ENCODE measurements around the gene NFIC. TPM values are rescaled to one million over a fixed set of nuclear protein-coding genes. Genes with fewer than 3 reads are reported as not detected.

The NFIC gene
- total and polyA plus RNA-seq, 4 donors = 17.2 to 56.2 (median 40.4) TPM

- Histone ChIP-seq H3K4me3 (ENCODE audit: low read depth, low read length) (no peak overlapping the region), H3K36me3 (ENCODE audit: control insufficient read depth, insufficient read depth, low read length) (peaks cover 93% of the 10 kb centered on the region), H3K27me3 (ENCODE audit: control insufficient read depth, insufficient read depth, low read length) (no peaks in the 10 kb centered on the region), H3K4me1 (ENCODE audit: control insufficient read depth, insufficient read depth, low read length) (peaks cover 33% of the 10 kb centered on the region), H3K9me3 (ENCODE audit: control insufficient read depth, insufficient read depth, low read length) (no peaks in the 10 kb centered on the region), H3K27ac (ENCODE audit: low read depth, low read length) (no peak overlapping the region)
- WGBS (ENCODE audit: insufficient coverage) = 96% methylated on average over 13 of the region's 15 CpGs
- no peak for DNase-seq (ENCODE audit: low read depth in 4 of 6, low spot score in 6 of 6)
These were observed 88.4 kb downstream of the NFIC start for GRCh38 chr19:3454656-3455392.

- 86% methylated on average over 7 of the region's 7 CpGs for WGBS (ENCODE audit: insufficient coverage)
- Histone ChIP-seq H3K36me3 (ENCODE audit: control insufficient read depth, insufficient read depth, low read length) (peaks cover 93% of the 10 kb centered on the region), H3K27ac (ENCODE audit: low read depth, low read length) (peak overlapping the region; percentile 25)
These were observed 89.1 kb downstream of the NFIC start for GRCh38 chr19:3455393-3455955.

GRCh38 chr19:3455960-3456601 lies 89.7 kb downstream of the NFIC start:
- peaks cover 38% of the 10 kb centered on the region for H3K4me1 ChIP-seq (ENCODE audit: control insufficient read depth, insufficient read depth, low read length)
- no peaks in the 10 kb centered on the region for H3K9me3 ChIP-seq (ENCODE audit: control insufficient read depth, insufficient read depth, low read length)
- no peak overlapping the region for H3K4me3 ChIP-seq (ENCODE audit: low read depth, low read length)
- peaks cover 2% of the 10 kb centered on the region for H3K27me3 ChIP-seq (ENCODE audit: control insufficient read depth, insufficient read depth, low read length)
- DNase-seq (ENCODE audit: low read depth in 4 of 6, low spot score in 6 of 6) = peak in 1 of 6 donors; percentile 51
- peak overlapping the region; percentile 25 for H3K27ac ChIP-seq (ENCODE audit: low read depth, low read length)
- WGBS (ENCODE audit: insufficient coverage) = 65% methylated on average over 26 of the region's 37 CpGs
- peaks cover 91% of the 10 kb centered on the region for H3K36me3 ChIP-seq (ENCODE audit: control insufficient read depth, insufficient read depth, low read length)

More at GRCh38 chr19:3455393-3455955, 89.1 kb downstream of the NFIC start:
- no peak overlapping the region for H3K4me3 ChIP-seq (ENCODE audit: low read depth, low read length)
- H3K27me3 ChIP-seq (ENCODE audit: control insufficient read depth, insufficient read depth, low read length) = peaks cover 2% of the 10 kb centered on the region
- H3K4me1 ChIP-seq (ENCODE audit: control insufficient read depth, insufficient read depth, low read length) = peaks cover 38% of the 10 kb centered on the region
- DNase-seq (ENCODE audit: low read depth in 4 of 6, low spot score in 6 of 6) = no peak
- H3K9me3 ChIP-seq (ENCODE audit: control insufficient read depth, insufficient read depth, low read length) = no peaks in the 10 kb centered on the region

GRCh38 chr19:3456925-3457527 lies 90.6 kb downstream of the NFIC start:
- Histone ChIP-seq H3K4me3 (ENCODE audit: low read depth, low read length) (no peak overlapping the region), H3K27ac (ENCODE audit: low read depth, low read length) (peak overlapping the region; percentile 80), H3K9me3 (ENCODE audit: control insufficient read depth, insufficient read depth, low read length) (no peaks in the 10 kb centered on the region), H3K27me3 (ENCODE audit: control insufficient read depth, insufficient read depth, low read length) (peaks cover 2% of the 10 kb centered on the region), H3K36me3 (ENCODE audit: control insufficient read depth, insufficient read depth, low read length) (peaks cover 85% of the 10 kb centered on the region), H3K4me1 (ENCODE audit: control insufficient read depth, insufficient read depth, low read length) (peaks cover 38% of the 10 kb centered on the region)
- 71% methylated on average over 14 of the region's 18 CpGs for WGBS (ENCODE audit: insufficient coverage)
- DNase-seq (ENCODE audit: low read depth in 4 of 6, low spot score in 6 of 6) = no peak

GRCh38 chr19:3457528-3458228 lies 91.3 kb downstream of the NFIC start:
- peak overlapping the region; percentile 80 for H3K27ac ChIP-seq (ENCODE audit: low read depth, low read length)

GRCh38 chr19:3458229-3459088 lies 92.1 kb downstream of the NFIC start:
- Histone ChIP-seq H3K27ac (ENCODE audit: low read depth, low read length) (peak overlapping the region; percentile 80), H3K36me3 (ENCODE audit: control insufficient read depth, insufficient read depth, low read length) (peaks cover 81% of the 10 kb centered on the region), H3K27me3 (ENCODE audit: control insufficient read depth, insufficient read depth, low read length) (peaks cover 2% of the 10 kb centered on the region), H3K4me3 (ENCODE audit: low read depth, low read length) (no peak overlapping the region), H3K9me3 (ENCODE audit: control insufficient read depth, insufficient read depth, low read length) (no peaks in the 10 kb centered on the region), H3K4me1 (ENCODE audit: control insufficient read depth, insufficient read depth, low read length) (peaks cover 38% of the 10 kb centered on the region)
- no peak for DNase-seq (ENCODE audit: low read depth in 4 of 6, low spot score in 6 of 6)
- WGBS (ENCODE audit: insufficient coverage) = 28% methylated on average over 16 of the region's 19 CpGs

More at GRCh38 chr19:3457528-3458228, 91.3 kb downstream of the NFIC start:
- Histone ChIP-seq H3K4me1 (ENCODE audit: control insufficient read depth, insufficient read depth, low read length) (peaks cover 38% of the 10 kb centered on the region), H3K9me3 (ENCODE audit: control insufficient read depth, insufficient read depth, low read length) (no peaks in the 10 kb centered on the region), H3K27me3 (ENCODE audit: control insufficient read depth, insufficient read depth, low read length) (peaks cover 2% of the 10 kb centered on the region), H3K36me3 (ENCODE audit: control insufficient read depth, insufficient read depth, low read length) (peaks cover 81% of the 10 kb centered on the region), H3K4me3 (ENCODE audit: low read depth, low read length) (no peak overlapping the region)
- no peak for DNase-seq (ENCODE audit: low read depth in 4 of 6, low spot score in 6 of 6)
- WGBS (ENCODE audit: insufficient coverage) = 35% methylated on average over 16 of the region's 22 CpGs

GRCh38 chr19:3459089-3459881 lies 92.9 kb downstream of the NFIC start:
- Histone ChIP-seq H3K4me3 (ENCODE audit: low read depth, low read length) (no peak overlapping the region), H3K27ac (ENCODE audit: low read depth, low read length) (peak overlapping the region; percentile 80), H3K9me3 (ENCODE audit: control insufficient read depth, insufficient read depth, low read length) (no peaks in the 10 kb centered on the region), H3K36me3 (ENCODE audit: control insufficient read depth, insufficient read depth, low read length) (peaks cover 81% of the 10 kb centered on the region), H3K27me3 (ENCODE audit: control insufficient read depth, insufficient read depth, low read length) (peaks cover 2% of the 10 kb centered on the region), H3K4me1 (ENCODE audit: control insufficient read depth, insufficient read depth, low read length) (peaks cover 46% of the 10 kb centered on the region)
- WGBS (ENCODE audit: insufficient coverage) = 16% methylated on average over 21 of the region's 26 CpGs
- peak in 3 of 6 donors; percentile 62 to 92 (median 75) for DNase-seq (ENCODE audit: low read depth in 4 of 6, low spot score in 6 of 6)

- no peak for DNase-seq (ENCODE audit: low read depth in 4 of 6, low spot score in 6 of 6)
- Histone ChIP-seq H3K27ac (ENCODE audit: low read depth, low read length) (peak overlapping the region; percentile 80), H3K27me3 (ENCODE audit: control insufficient read depth, insufficient read depth, low read length) (peaks cover 2% of the 10 kb centered on the region), H3K4me3 (ENCODE audit: low read depth, low read length) (no peak overlapping the region), H3K4me1 (ENCODE audit: control insufficient read depth, insufficient read depth, low read length) (peaks cover 53% of the 10 kb centered on the region), H3K9me3 (ENCODE audit: control insufficient read depth, insufficient read depth, low read length) (no peaks in the 10 kb centered on the region), H3K36me3 (ENCODE audit: control insufficient read depth, insufficient read depth, low read length) (peaks cover 76% of the 10 kb centered on the region)
- WGBS (ENCODE audit: insufficient coverage) = 68% methylated on average over 9 of the region's 15 CpGs
These were observed 93.7 kb downstream of the NFIC start for GRCh38 chr19:3459965-3460582.

All from spinal cord (tissue), 10 donors.